HG03039 (cell line): ENCODE measurements around the gene RUNX1.
"Not testable (repeated sequence)": the region's sequence is repeated elsewhere in the genome, so short reads cannot be mapped to it uniquely, and the experiment has no call there.

Source experiments
- ATAC-seq: cut with Tn5 transposase; IDR thresholded peaks from one replicate; pipeline ENCODE4 v1.9.1; 2021; ENCODE audit warnings: mild to moderate bottlenecking, moderate library complexity; ENCODE audit not compliant: unreplicated experiment

Gene RUNX1

GRCh38 chr21:34994766-34995631 lies 54.1 kb downstream of the RUNX1 start:
- ATAC-seq, result no peak

GRCh38 chr21:34993521-34993921 lies 55.6 kb downstream of the RUNX1 start:
- not testable (repeated sequence) for ATAC-seq

GRCh38 chr21:34992736-34993398 lies 56.2 kb downstream of the RUNX1 start:
- no peak for ATAC-seq

- no peak for ATAC-seq
Measured at GRCh38 chr21:34992180-34992579, 56.9 kb downstream of the RUNX1 start.

- no peak for ATAC-seq
Measured at GRCh38 chr21:34991366-34991957, 57.6 kb downstream of the RUNX1 start.

- ATAC-seq, result no peak
Measured at GRCh38 chr21:34990842-34991241, 58.3 kb downstream of the RUNX1 start.

GRCh38 chr21:34989337-34990151 lies 59.6 kb downstream of the RUNX1 start:
- no peak for ATAC-seq

GRCh38 chr21:34988625-34989024 lies 60.5 kb downstream of the RUNX1 start:
- no peak for ATAC-seq

- no peak for ATAC-seq
Measured at GRCh38 chr21:34988139-34988538, 61.0 kb downstream of the RUNX1 start.

- ATAC-seq, result peak; percentile 4
Measured at GRCh38 chr21:34987501-34988072, 61.5 kb downstream of the RUNX1 start.

GRCh38 chr21:34986561-34987500 lies 62.3 kb downstream of the RUNX1 start:
- peak; percentile 40 for ATAC-seq

- ATAC-seq, result no peak
Measured at GRCh38 chr21:34984356-34985058, 64.6 kb downstream of the RUNX1 start.

- ATAC-seq, result no peak
Measured at GRCh38 chr21:34983680-34984086, 65.4 kb downstream of the RUNX1 start.

- no peak for ATAC-seq
Measured at GRCh38 chr21:34981791-34982190, 67.3 kb downstream of the RUNX1 start.

- ATAC-seq, result no peak
Measured at GRCh38 chr21:34980423-34981115, 68.5 kb downstream of the RUNX1 start.

- ATAC-seq, result no peak
Measured at GRCh38 chr21:34979383-34979782, 69.7 kb downstream of the RUNX1 start.

- ATAC-seq, result no peak
Measured at GRCh38 chr21:34977333-34977732, 71.8 kb downstream of the RUNX1 start.
